Stimulated activated CD4-positive, alpha-beta T cell treated with anti-CD3 and anti-CD28 coated beads, TNF-alpha, amount 100 ng/mL, for 1 hour (primary cell): Measurements from ENCODE around the gene WDR82.

Experiments used
- DNase-seq, 3 donors: peaks; one replicate each; pipeline ENCODE4 v3.0.0-alpha.2; 2020; ENCODE audit warnings: low read depth in 3 of 3, low spot score in 1 of 3

Gene WDR82

DNA sequence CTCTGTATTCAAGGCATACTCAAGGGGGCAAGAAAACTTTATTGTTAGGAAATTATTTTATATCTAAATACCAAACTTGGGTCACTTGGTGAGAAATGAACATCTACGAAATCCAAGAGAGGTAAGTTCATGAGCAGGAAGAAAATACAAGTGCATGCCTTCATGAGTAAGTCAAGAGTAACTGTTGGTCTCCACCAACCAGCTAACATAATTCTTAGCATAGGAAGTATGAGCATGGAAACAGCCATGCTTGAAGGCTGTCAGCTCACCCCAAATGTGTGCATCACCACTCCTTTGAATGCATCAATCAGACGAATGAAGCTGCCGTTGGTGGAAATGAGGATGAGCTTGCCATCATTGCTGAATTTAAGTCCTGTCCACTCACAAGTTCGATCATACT lies 19.0 kb downstream of the WDR82 start:
- DNase-seq: no peak

GRCh38 chr3:52259035-52259434 lies 19.4 kb downstream of the WDR82 start:
- DNase-seq: no peak

DNA sequence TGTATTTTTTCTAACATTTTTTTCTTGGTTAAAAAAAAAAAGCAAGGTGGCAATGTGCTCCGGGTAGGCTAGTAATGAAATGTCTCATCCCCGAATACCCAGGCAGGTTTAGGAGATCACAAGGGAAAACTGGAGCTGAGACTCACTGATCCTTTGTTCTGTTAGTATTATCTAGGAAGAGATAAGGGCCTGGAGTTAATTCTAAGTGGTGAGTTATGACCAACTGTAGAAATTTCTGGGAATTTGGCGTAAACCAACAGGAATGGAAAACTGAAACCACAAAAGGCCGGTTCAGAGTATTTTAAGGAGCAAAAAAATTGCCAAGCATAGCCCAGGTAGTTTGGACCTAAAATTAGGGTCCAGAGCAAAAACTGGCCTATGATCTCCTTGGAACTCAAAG lies 20.5 kb downstream of the WDR82 start:
- DNase-seq: no peak

- DNase-seq: no peak
These were observed 21.8 kb downstream of the WDR82 start for GRCh38 chr3:52256622-52257021.

GRCh38 chr3:52256159-52256558 lies 22.3 kb downstream of the WDR82 start:
- DNase-seq: no peak

DNA sequence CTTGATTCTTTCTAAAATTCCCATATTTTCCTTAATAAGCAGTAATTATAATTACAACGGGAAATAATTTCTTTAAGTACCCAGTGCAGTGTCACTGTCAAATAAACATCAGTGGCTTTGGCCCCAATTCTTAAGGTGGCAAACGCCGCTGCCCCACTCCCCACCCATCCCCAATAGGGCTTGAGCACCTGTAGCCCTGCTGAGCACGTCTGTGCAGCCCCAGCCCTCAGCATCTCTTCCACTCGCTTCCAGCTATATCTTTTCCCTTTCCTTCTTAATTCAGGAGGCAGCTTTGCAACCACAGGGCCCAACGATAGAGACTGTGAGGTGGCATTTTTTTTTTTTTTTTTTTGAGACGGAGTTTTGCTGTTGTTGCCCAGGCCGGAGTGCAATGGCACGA lies 23.8 kb downstream of the WDR82 start:
- DNase-seq: no peak

GRCh38 chr3:52253314-52254304 lies 24.8 kb downstream of the WDR82 start:
- DNase-seq: peak; percentile 57 to 69 (median 64)

- DNase-seq: no peak
These were observed 28.3 kb downstream of the WDR82 start for GRCh38 chr3:52250122-52250521.

DNA sequence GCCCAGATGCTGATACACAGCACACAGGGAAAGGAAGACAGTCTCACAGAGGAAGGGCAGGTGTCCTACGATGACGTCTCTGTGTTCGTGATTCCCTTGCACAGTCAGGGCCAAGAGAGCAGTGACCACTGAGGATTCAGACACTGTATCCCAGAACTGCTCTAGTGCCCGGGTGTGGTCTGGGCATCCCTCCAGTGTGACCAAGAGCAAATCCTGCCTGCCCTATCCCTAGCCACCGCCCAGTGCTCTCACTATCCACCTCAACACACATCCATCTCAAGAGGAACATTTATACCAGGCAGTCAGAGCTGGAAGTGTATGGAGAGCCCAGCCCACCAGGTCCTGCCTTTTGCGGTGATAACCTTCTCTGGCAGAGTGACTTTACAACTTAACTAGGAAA lies 28.8 kb downstream of the WDR82 start:
- no peak for DNase-seq

DNA sequence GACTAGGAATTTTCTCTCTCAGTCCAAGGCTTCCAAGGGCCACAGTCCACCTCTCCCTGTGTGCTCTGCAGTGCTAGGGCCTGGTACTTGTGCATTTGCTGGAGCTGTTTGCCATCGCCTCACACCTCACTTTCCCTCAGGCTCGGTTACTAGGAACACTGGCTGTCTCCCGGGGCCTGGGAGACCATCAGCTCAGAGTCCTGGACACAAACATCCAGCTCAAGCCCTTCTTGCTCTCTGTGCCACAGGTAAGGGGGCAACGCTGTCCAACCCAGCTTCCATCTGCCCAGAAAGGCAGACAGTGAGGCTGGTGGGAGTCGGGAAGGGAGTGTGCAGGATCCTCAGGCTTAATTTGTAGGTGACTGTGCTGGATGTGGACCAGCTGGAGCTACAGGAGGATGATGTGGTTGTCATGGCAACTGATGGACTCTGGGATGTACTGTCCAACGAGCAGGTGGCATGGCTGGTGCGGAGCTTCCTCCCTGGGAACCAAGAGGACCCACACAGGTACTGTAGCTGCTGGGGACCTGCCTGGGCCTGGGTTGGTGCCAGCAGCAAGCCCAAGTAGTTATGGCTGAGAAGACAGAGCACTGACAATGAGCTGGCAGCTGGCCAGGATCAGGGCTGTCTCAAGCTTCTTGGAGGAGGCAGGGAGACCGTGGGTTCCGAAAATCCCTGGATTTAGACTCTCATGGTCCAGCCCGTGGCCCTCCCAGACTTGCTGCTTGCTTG lies 29.5 kb downstream of the WDR82 start:
- DNase-seq: no peak

DNA sequence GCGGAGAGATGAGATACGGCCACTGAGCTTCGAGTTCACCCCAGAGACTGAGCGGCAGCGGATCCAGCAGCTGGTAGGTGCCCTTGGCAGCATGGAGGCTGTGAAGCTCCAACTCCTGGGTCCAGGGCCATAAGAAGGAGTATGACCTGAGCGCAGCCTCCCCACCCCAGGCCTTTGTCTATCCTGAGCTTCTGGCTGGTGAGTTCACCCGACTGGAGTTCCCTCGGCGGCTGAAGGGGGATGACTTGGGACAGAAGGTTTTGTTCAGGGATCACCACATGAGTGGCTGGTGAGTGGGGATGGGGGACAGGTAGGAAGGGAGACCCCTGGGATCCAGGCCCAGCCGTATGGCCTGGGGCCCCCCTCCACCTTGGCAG lies 30.3 kb downstream of the WDR82 start:
- DNase-seq: no peak

GRCh38 chr3:52247409-52248164 lies 30.9 kb downstream of the WDR82 start:
- DNase-seq: no peak

DNA sequence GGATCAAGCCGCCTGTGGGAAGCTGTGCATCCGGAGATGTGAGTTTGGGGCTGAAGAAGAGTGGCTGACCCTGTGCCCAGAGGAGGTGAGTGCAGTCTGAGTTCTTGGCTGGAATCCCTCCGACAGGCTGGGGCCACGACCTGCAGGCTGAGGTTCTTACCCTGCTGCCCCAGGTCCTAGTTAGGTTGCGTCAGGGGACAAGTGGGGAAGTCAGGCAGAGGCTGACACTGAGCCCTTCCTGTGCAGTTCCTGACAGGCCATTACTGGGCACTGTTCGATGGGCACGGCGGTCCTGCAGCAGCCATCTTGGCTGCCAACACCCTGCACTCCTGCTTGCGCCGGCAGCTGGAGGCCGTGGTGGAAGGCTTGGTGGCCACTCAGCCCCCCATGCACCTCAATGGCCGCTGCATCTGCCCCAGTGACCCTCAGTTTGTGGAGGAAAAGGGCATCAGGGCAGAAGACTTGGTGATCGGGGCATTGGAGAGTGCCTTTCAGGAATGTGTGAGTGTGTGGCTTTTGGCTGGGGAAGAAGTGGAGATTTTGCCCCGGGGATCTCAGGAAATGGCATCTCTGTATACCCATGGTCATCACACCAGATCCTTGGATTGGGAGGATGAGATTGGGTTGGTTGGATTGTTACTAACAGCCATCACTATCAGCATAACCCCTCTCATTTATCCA lies 31.6 kb downstream of the WDR82 start:
- no peak for DNase-seq

GRCh38 chr3:52246264-52246620 lies 32.2 kb downstream of the WDR82 start:
- no peak for DNase-seq

DNA sequence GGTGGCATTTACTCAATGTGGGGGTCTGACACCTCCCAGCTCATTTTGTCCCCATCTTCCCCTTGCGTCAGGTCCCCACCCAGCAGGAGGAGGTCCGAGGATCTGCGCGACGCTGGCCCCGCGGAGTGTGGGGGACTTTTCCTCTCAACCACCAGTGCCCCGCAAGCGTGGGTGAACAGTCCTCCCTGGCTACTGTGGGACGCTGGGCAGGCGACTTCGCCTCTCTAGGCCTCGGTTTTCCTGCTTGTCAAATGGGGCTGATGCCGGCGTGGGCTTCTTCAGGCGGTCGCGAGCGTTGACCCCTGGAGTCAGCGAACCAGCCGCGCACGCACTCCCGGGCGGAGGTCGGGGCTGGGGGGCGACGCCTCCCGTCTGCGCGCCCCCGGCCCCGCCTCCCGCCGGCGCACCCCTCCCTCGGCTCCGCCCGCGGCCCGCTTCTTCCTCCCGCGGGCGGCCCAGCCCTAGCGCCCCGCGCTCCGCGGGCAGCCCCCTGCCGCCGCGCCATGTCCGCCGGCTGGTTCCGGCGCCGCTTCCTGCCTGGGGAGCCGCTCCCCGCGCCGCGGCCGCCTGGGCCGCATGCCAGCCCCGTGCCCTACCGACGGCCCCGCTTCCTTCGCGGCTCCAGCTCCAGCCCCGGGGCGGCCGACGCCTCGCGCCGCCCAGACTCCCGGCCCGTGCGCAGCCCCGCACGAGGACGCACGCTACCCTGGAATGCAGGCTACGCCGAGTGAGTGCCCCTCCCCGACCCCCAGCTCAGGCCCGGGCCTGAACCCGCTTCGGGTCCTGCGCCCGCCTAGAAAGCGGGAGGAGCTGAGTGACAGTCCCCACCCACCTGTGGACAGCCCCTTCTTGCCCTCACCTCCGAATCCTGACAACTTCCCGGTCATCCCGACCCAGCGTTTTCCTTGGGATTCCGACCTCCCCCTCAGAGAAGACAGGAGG lies 32.9 kb downstream of the WDR82 start, which contains the start of gene PPM1M:
Gene PPM1M (plus strand): TSS at position 438 of the 942 bp plus-strand sequence. CDS start 66 bp downstream, at position 504.
- peak in 1 of 3 donors; percentile 48 for DNase-seq

GRCh38 chr3:52243791-52244628 lies 34.4 kb downstream of the WDR82 start:
- no peak for DNase-seq

DNA sequence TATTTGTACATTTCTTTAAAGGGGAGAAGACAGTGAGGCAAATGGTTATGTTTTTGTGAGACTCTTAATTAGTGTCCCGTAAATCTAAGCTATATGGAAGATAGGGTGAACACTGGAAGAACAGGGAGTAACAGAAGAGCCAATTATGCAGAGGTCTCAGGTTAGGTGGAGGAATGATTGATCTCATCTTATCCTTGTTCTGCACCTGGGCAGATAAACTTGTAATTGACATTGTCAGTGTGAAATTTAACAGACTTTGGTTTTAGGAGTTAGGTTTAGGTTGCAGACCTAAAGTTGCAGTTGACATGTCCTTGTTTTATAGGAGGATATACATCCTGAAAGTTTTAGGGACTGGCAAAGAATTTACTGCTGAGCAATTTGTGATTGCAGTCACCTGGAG lies 36.4 kb downstream of the WDR82 start:
- no peak for DNase-seq

- DNase-seq: no peak
These were observed 37.5 kb downstream of the WDR82 start for GRCh38 chr3:52240886-52241370.
